ENCODE results near the gene FBXO15.

The FBXO15 gene

DNA sequence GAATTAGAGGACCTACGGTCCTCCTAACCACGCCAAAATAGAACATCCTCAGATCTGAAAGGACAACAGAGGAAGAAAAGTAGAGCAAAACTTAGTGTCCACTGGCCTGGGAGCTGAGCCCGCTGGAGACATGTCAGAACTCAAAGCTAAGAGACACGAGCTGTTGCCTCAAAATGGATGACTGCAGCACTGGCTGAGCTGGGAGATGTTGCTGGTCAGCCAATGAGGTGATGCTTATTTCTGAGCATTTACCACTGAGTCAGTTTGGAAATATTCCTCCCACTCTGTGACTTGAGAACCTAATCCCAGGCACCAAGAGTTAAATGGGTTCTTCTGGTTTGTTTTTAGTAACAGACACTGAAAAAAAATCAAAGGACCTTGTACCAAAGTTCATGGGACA lies 32.6 kb downstream of the FBXO15 start:
- TF ChIP-seq ZFX (IDR thresholded peaks at IDR 0.05): no peak
- TF ChIP-seq, protein P1, sequence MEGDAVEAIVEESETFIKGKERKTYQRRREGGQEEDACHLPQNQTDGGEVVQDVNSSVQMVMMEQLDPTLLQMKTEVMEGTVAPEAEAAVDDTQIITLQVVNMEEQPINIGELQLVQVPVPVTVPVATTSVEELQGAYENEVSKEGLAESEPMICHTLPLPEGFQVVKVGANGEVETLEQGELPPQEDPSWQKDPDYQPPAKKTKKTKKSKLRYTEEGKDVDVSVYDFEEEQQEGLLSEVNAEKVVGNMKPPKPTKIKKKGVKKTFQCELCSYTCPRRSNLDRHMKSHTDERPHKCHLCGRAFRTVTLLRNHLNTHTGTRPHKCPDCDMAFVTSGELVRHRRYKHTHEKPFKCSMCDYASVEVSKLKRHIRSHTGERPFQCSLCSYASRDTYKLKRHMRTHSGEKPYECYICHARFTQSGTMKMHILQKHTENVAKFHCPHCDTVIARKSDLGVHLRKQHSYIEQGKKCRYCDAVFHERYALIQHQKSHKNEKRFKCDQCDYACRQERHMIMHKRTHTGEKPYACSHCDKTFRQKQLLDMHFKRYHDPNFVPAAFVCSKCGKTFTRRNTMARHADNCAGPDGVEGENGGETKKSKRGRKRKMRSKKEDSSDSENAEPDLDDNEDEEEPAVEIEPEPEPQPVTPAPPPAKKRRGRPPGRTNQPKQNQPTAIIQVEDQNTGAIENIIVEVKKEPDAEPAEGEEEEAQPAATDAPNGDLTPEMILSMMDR (conservative IDR thresholded peaks at IDR 0.05): no peak
- H3K27ac ChIP-seq: no peak overlapping the region

GRCh38 chr18:74114116-74114515 lies 33.5 kb downstream of the FBXO15 start:
- TF ChIP-seq ZFX (IDR thresholded peaks at IDR 0.05): no peak
- TF ChIP-seq, protein P1 (conservative IDR thresholded peaks at IDR 0.05): no peak
- H3K27ac ChIP-seq: no peak overlapping the region

DNA sequence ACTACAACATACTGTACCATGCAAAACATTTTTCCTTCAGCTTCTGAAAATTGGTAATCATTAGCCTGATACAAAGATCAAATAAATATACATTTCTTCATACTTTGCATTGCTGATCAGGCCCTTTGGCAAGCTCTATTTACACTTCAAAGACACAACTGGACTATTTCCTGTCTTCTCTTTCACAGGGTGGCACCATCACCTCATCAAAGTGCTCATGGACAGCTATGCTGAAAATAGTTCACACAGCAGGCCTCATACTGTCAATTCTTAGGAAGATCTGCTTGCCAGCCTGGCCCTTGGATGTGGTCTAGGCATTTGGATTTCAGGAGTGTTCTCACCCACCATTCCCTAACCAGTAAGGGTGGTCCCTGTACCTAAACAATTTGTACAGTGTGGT lies 33.9 kb downstream of the FBXO15 start:
- no peak overlapping the region for H3K27ac ChIP-seq
- TF ChIP-seq, protein P1 (conservative IDR thresholded peaks at IDR 0.05): no peak
- no peak for TF ChIP-seq ZFX (IDR thresholded peaks at IDR 0.05)

DNA sequence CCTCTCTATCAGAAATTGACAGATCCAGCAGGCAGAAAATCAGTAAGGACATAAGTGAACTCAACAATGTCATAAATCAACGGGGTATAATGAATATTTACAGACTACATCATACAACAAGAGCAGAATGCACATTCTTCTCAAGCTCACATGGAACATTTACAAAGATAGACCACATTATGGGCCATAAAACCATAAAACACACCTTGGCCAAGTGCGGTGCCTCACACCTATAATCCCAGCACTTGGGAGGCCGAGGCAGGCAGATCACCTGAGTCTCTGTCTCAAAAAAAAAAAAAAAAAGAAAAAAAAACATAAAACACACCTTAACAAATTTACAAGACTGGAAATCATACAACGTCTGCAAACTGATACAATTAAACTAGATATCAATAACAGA lies 36.7 kb downstream of the FBXO15 start:
- H3K27ac ChIP-seq: no peak overlapping the region
- no peak for TF ChIP-seq ZFX (IDR thresholded peaks at IDR 0.05)
- TF ChIP-seq, protein P1 (conservative IDR thresholded peaks at IDR 0.05): no peak

- H3K27ac ChIP-seq: no peak overlapping the region
- no peak for TF ChIP-seq ZFX (IDR thresholded peaks at IDR 0.05)
- TF ChIP-seq, protein P1 (conservative IDR thresholded peaks at IDR 0.05): no peak
Observed at GRCh38 chr18:74110149-74110548, 37.5 kb downstream of the FBXO15 start.

DNA sequence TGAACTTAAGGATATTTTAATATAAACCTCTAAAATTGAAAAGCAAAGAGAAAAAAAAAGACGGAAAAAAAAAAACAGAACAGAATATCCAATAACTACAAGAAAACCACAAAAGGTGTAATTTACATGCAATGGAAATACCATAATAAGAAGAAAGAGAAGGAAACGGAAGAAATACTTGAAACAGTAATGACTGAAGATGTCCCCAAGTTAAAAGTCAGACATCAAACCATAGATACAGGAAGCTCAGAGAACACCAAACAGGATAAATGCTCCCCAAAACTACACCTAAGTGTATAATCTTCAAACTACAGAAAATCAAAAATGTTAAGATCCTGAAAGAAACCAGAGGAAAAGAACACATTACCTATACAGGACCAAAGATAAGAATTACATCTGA lies 39.2 kb downstream of the FBXO15 start:
- TF ChIP-seq ZFX (IDR thresholded peaks at IDR 0.05): no peak
- TF ChIP-seq, protein P1 (conservative IDR thresholded peaks at IDR 0.05): no peak
- H3K27ac ChIP-seq: no peak overlapping the region

DNA sequence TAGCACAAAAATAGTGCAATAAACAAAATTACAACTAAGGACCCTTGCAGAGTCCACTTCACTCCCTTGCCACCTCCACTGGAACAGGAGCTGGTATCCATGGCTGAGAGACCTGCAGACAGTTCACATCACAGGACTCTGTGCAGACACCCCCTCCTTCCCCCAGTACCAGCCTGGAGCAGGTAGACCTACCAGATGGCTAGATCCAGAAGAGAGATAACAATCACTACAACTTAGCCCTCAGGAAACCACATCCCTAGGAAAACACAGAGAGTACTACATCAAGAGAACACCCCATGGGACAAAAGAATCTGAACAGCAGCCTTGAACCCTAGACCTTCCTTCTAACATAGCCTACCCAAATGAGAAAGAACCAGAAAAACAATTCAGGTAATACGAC lies 49.8 kb downstream of the FBXO15 start:
- H3K27ac ChIP-seq: no peak overlapping the region
- TF ChIP-seq ZFX (IDR thresholded peaks at IDR 0.05): no peak
- TF ChIP-seq, protein P1 (conservative IDR thresholded peaks at IDR 0.05): no peak
